Uterus (tissue), 2 donors: ENCODE measurements around the gene CDH2.

Source experiments
- CTCF ChIP-seq, 4 experiments: fragments of 200-600 bp in 2 of 4; fragments of 450-650 bp in 2 of 4; sonication (generic) in 2 of 4; IDR thresholded peaks; one replicate each; pipeline ENCODE4 v1.5.1; 2016 to 2019; ENCODE audit warnings: antibody characterized with exemption in 4 of 4, mild to moderate bottlenecking in 2 of 4, moderate library complexity in 1 of 4
- POLR2A ChIP-seq, 2 donors: fragments of 450-650 bp; IDR thresholded peaks; one replicate each; pipeline ENCODE4 v1.6.1; 2016; ENCODE audit warnings: antibody characterized with exemption in 2 of 2, mild to moderate bottlenecking in 1 of 2, moderate library complexity in 1 of 2

- no peak for TF ChIP-seq CTCF (IDR thresholded peaks at IDR 0.05)
- no peak for TF ChIP-seq POLR2A (IDR thresholded peaks at IDR 0.05)
These were observed 212.1 kb downstream of the CDH2 start for GRCh38 chr18:27964811-27965210.
